GM12801 (cell line): ENCODE results near the gene MAGEA1.

Experiments
- TF ChIP-seq, protein P1 (sequence below): IDR thresholded peaks from one replicate; pipeline ENCODE4 v1.5.1; 2011; ENCODE audit warnings: control low read depth; ENCODE audit not compliant: insufficient read length; ENCODE audit errors: extremely low read depth

Gene MAGEA1

GRCh38 chrX:153226344-153227185, 47.5 kb downstream of the MAGEA1 start:
- TF ChIP-seq, protein P1, sequence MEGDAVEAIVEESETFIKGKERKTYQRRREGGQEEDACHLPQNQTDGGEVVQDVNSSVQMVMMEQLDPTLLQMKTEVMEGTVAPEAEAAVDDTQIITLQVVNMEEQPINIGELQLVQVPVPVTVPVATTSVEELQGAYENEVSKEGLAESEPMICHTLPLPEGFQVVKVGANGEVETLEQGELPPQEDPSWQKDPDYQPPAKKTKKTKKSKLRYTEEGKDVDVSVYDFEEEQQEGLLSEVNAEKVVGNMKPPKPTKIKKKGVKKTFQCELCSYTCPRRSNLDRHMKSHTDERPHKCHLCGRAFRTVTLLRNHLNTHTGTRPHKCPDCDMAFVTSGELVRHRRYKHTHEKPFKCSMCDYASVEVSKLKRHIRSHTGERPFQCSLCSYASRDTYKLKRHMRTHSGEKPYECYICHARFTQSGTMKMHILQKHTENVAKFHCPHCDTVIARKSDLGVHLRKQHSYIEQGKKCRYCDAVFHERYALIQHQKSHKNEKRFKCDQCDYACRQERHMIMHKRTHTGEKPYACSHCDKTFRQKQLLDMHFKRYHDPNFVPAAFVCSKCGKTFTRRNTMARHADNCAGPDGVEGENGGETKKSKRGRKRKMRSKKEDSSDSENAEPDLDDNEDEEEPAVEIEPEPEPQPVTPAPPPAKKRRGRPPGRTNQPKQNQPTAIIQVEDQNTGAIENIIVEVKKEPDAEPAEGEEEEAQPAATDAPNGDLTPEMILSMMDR = no peak
